K562 (cell line): ENCODE measurements around the gene GALNS. TPM values are rescaled to one million over a fixed set of nuclear protein-coding genes. Genes with fewer than 3 reads are reported as not detected.

Source experiments
- EP400 ChIP-seq: fragments of 450-650 bp; IDR thresholded peaks from 2 replicates; pipeline ENCODE4 v1.6.1; 2017; ENCODE audit warnings: antibody characterized with exemption, mild to moderate bottlenecking, moderate library complexity
- IRF9 ChIP-seq: fragments of 450-650 bp; IDR thresholded peaks from 2 replicates; pipeline ENCODE4 v1.6.1; 2016; ENCODE audit warnings: missing biosample characterization, missing genetic modification characterization
- MAX ChIP-seq: sonication (generic); formaldehyde crosslinking; IDR thresholded peaks from 2 replicates; pipeline ENCODE4 v1.9.0; 2022; ENCODE audit warnings: mild to moderate bottlenecking, missing genetic modification reagents
- NELFE ChIP-seq: IDR thresholded peaks from 2 replicates; pipeline ENCODE4 v1.6.1; 2011; ENCODE audit warnings: mild to moderate bottlenecking; ENCODE audit not compliant: insufficient read depth, insufficient read length
- OTX1 ChIP-seq: fragments of 450-650 bp; formaldehyde crosslinking; IDR thresholded peaks from 2 replicates; pipeline ENCODE4 v1.4.0; 2022; ENCODE audit warnings: mild to moderate bottlenecking
- SMAD1 ChIP-seq: fragments of 150-350 bp; IDR thresholded peaks from 2 replicates; pipeline ENCODE4 v1.6.1; 2014; ENCODE audit warnings: low read length, low read depth; ENCODE audit not compliant: partially characterized antibody
- USF2 ChIP-seq: sonication (generic); formaldehyde crosslinking; IDR thresholded peaks from 2 replicates; pipeline ENCODE4 v1.5.0; 2020; ENCODE audit warnings: missing genetic modification reagents
- YY1 ChIP-seq, 3 experiments: IDR thresholded peaks; 2 replicates each; pipeline ENCODE4 v1.6.1; 2011; ENCODE audit warnings: low read length in 2 of 3, mild to moderate bottlenecking in 2 of 3, moderate library complexity in 2 of 3, borderline replicate concordance in 1 of 3, control low read depth in 1 of 3, low read depth in 1 of 3; ENCODE audit not compliant: insufficient read depth in 3 of 3, insufficient replicate concordance in 2 of 3, control insufficient read depth in 1 of 3, insufficient read length in 1 of 3; ENCODE audit errors: extremely low read depth in 1 of 3
- ZBTB9 ChIP-seq: fragments of 450-650 bp; formaldehyde crosslinking; IDR thresholded peaks from 2 replicates; pipeline ENCODE4 v1.4.0; 2020; ENCODE audit warnings: mild to moderate bottlenecking, moderate library complexity
- polyA plus RNA-seq, 8 experiments: library from polyadenylated mRNA; depleted of rRNA in 4 of 8; stranded (reverse) in 5 of 8; unstranded in 3 of 8; fragments of >200 nt; fragmentation: Nextera tagmentation in 2 of 8; fragmentation: Illumina TruSeq in 1 of 8; extraction: Ambion mirVana in 2 of 8; extraction: Trizol in 1 of 8; gene quantifications; 2 replicates each; pipeline versions ENCODE4 v1.2.1 to v1.2.3, GENCODE V29; 2011 to 2014; ENCODE audit warnings: inconsistent platforms in 1 of 8, missing spikeins in 1 of 8
- total RNA-seq, 7 experiments: library from RNA; depleted of rRNA in 6 of 7; stranded (reverse); fragments of >200 nt in 6 of 7; fragmentation: Illumina TruSeq in 2 of 7; extraction: Trizol in 2 of 7; gene quantifications; 2 replicates each; pipeline versions ENCODE4 v1.2.1 to v1.2.3, GENCODE V29; 2011 to 2021; ENCODE audit warnings: low replicate concordance in 1 of 7
- TF ChIP-seq, protein P1 (sequence below), 2 experiments: fragments of 150-350 bp in 1 of 2; IDR thresholded peaks; 2 replicates each; pipeline ENCODE4 v1.6.1; 2012 to 2016; ENCODE audit warnings: low read depth in 2 of 2, low read length in 2 of 2, mild to moderate bottlenecking in 1 of 2, moderate library complexity in 1 of 2
- TF ChIP-seq, protein P2 (sequence below): fragments of 250-450 bp; sonication (Bioruptor Pico); IDR thresholded peaks from 2 replicates; pipeline ENCODE4 v1.4.0; 2020; ENCODE audit warnings: mild to moderate bottlenecking, moderate library complexity
- TF ChIP-seq, protein P3 (sequence below): fragments of 450-650 bp; IDR thresholded peaks from 2 replicates; pipeline ENCODE4 v1.6.1; 2018; ENCODE audit warnings: mild to moderate bottlenecking, low read depth; ENCODE audit not compliant: partially characterized antibody

Gene GALNS
- total and polyA plus RNA-seq, 9 of the 15 experiments (the other 6 are each of a cell fraction or from before 2014, with no cell fraction given), result 0.38 to 13.2 (median 4.3) TPM

DNA sequence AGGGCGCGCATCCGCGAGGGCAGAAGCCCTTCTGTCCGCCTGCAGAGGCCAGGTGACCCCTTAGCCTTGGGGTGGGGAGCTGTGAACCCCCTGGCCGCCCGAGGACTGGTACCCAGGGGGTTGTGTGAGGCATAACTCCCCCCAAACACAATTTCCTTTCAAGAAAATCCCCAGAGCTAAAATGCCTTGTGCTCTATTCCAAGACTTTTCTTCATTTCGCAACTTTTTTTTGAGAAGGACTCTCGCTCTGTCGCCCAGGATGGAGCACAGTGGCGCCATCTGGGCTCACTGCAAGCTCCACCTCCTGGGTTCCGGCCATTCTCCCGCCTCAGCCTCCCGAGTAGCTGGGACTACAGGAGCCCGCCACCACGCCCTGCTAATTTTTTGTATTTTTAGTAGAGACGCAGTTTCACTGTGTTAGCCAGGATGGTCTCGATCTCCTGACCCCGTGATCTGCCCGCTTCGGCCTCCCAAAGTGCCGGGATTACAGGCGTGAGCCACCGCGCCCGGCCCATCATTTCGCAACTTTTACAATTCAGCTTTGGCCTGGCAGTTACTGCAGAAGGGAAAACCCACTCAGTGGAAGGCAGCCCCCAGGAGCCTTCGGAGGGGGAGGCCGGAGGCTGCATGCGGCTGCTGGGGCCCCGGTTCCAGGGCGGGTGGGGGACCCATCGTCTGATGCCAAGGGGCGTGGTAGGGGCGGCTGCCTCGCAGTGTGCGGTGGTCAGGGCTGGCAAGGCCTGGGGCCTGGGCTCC, 44.1 kb downstream of the GALNS start (continued):
- TF ChIP-seq YY1 (IDR thresholded peaks at IDR 0.05; ENCODE audit: borderline replicate concordance in 1 of 3, control insufficient read depth in 1 of 3, extremely low read depth in 1 of 3, insufficient read depth in 3 of 3, insufficient read length in 1 of 3, insufficient replicate concordance in 2 of 3, low read depth in 1 of 3, low read length in 2 of 3) (peak in 1 of 3 experiments; percentile 18), NELFE (no peak), OTX1 (CRISPR knock-in tag) (no peak), ZBTB9 (0 out of 2 replicates have a peak, but pooled peaks have one; percentile 6), SMAD1 (no peak), USF2 (CRISPR knock-in tag) (0 out of 2 replicates have a peak, but pooled peaks have one; percentile 5), IRF9 (tag) (0 out of 2 replicates have a peak, but pooled peaks have one; percentile 40), MAX (CRISPR knock-in tag) (no peak), EP400 (no peak; the same call in 1 of the 2 replicates)
- TF ChIP-seq, protein P1, sequence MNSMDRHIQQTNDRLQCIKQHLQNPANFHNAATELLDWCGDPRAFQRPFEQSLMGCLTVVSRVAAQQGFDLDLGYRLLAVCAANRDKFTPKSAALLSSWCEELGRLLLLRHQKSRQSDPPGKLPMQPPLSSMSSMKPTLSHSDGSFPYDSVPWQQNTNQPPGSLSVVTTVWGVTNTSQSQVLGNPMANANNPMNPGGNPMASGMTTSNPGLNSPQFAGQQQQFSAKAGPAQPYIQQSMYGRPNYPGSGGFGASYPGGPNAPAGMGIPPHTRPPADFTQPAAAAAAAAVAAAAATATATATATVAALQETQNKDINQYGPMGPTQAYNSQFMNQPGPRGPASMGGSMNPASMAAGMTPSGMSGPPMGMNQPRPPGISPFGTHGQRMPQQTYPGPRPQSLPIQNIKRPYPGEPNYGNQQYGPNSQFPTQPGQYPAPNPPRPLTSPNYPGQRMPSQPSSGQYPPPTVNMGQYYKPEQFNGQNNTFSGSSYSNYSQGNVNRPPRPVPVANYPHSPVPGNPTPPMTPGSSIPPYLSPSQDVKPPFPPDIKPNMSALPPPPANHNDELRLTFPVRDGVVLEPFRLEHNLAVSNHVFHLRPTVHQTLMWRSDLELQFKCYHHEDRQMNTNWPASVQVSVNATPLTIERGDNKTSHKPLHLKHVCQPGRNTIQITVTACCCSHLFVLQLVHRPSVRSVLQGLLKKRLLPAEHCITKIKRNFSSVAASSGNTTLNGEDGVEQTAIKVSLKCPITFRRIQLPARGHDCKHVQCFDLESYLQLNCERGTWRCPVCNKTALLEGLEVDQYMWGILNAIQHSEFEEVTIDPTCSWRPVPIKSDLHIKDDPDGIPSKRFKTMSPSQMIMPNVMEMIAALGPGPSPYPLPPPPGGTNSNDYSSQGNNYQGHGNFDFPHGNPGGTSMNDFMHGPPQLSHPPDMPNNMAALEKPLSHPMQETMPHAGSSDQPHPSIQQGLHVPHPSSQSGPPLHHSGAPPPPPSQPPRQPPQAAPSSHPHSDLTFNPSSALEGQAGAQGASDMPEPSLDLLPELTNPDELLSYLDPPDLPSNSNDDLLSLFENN (IDR thresholded peaks at IDR 0.05; ENCODE audit: low read depth in 2 of 2, low read length in 2 of 2), result no peak
- TF ChIP-seq, protein P2, sequence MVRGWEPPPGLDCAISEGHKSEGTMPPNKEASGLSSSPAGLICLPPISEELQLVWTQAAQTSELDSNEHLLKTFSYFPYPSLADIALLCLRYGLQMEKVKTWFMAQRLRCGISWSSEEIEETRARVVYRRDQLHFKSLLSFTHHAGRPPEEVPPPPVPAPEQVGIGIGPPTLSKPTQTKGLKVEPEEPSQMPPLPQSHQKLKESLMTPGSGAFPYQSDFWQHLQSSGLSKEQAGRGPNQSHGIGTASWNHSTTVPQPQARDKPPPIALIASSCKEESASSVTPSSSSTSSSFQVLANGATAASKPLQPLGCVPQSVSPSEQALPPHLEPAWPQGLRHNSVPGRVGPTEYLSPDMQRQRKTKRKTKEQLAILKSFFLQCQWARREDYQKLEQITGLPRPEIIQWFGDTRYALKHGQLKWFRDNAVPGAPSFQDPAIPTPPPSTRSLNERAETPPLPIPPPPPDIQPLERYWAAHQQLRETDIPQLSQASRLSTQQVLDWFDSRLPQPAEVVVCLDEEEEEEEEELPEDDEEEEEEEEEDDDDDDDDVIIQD (CRISPR knock-in tag), result no peak
- TF ChIP-seq, protein P3, sequence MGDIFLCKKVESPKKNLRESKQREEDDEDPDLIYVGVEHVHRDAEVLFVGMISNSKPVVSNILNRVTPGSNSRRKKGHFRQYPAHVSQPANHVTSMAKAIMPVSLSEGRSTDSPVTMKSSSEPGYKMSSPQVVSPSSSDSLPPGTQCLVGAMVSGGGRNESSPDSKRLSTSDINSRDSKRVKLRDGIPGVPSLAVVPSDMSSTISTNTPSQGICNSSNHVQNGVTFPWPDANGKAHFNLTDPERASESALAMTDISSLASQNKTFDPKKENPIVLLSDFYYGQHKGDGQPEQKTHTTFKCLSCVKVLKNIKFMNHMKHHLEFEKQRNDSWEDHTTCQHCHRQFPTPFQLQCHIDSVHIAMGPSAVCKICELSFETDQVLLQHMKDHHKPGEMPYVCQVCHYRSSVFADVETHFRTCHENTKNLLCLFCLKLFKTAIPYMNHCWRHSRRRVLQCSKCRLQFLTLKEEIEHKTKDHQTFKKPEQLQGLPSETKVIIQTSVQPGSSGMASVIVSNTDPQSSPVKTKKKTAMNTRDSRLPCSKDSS, result no peak
